Measurements from ENCODE around the gene KIF26A. TPM values are rescaled to one million over a fixed set of nuclear protein-coding genes. Genes with fewer than 3 reads are reported as not detected.

KIF26A gene
- 1 to 10 TPM; 5.0 to 7.7 (median 6.4) TPM for polyA plus RNA-seq

DNA sequence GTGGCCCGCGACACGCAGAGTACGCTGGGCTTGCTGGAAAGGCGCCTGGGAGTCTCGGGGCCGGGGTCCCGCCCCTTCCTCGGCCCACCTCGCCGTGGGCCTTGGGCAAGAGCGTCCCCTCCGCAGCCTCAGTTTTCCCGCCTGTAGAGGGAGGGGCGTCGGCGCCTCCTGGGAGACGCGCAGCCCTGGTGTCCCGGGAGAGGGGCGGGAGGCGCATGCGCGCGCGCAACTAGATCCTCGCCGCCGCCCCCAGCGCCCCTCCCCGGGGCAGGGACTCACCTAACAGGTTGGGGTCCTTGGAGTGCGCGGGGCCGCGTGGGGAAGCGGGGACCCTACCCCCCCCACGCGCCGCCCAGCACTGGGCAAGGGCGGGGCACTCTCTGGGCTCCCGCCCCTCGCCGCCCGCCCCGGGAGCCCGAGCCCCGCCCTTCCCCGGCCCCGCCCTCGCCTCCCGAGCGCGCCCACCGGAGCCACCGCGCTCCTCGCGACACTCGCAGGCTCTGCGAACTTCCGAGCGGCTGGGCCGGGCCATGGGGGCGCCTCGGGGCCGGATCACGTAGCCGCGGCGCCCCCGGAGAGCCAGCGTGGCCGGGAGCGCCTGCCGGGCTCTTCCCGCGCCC, at the start of gene KIF26A:
Gene KIF26A, plus strand, starts transcription at position 490 of the 620 bp plus-strand sequence. CDS start 136 bp downstream, outside the sequence.
- 1% methylated on average over 42 to 77 of the region's 77 CpGs for WGBS, 3 donors
- H3K27ac ChIP-seq (ENCODE audit: low read depth, low read length), result no peak within 1 kb of the TSS

DNA sequence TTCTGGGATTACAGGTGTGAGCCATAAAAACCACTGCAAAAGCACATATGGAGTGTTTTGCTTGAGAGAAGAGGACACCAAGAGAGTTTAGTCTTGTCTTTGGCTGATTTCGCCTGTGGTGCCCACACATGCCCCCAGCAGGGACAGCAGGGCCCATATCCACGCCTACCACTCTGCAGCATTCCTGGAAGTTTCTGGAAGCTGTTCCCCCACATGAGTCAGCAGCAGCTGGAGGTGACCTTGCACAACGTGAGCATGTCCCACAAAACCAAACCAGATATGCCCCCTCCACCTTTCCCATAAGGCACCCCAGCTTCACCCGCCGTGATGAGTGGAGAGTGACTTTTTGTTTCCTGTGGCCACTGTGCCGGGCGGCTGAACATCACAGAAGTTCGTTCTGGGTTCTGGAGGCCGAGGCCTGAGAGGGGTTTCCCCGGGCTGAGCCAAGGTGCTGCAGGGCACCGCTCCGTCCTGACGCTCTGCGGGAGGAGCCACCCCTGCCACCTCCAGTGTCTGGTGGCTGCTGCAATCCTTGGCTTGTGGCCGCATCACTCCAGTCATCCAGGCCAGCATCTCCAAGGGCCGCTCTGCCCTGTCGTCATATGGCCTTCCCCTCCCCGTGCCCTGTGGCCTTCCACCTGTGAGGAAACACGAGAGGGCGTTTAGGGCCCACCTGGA, 48.2 kb upstream of the KIF26A start:
- H3K27ac ChIP-seq (ENCODE audit: low read depth, low read length), result no peak overlapping the region
- WGBS, 3 donors, result 91 to 94% (median 91%) methylated on average over 20 of the region's 20 CpGs

DNA sequence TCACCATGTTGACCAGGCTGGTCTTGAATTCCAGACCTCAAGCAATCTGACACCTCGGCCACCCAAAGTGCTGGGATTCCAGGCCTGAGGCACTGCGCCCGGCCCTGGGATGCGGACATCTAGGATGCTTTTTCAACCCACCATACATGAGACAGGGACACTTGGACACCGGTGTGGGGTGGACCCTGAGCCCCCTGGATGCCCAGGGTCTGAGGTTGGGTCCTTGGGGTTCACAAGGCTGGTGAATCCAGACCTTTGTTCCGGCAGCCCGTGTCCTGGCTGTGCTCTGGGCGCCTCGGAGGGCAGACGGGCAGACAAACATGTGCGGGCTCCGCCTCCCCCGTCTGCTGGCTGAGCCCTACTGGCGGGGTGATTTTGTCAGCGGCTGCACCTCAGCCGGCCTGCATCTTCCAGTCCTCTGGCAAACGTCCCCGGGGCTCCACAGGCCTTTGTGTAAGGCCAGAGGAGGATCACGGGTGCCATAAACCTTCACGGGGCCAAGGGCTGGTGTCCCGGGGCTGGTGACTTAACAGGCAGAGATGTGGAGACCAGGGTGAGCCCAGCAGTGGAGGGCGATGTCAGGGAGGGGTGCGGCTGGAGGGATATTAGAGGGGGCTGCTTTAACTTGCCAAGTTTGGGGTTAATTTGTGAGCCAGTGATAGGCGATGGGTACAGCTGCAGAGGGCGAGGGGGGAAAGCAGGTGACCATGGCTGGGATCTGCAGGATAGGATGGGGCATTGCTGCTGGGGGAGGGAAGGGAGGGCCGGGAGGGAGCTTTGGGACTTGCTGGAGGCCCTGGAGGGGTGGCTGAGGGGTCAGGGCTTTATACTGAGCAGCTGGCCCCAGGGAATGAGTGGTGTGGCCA, 47.1 kb upstream of the KIF26A start:
- WGBS, 3 donors, result 59 to 66% (median 63%) methylated on average over 26 of the region's 26 CpGs
- H3K27ac ChIP-seq (ENCODE audit: low read depth, low read length), result no peak overlapping the region

DNA sequence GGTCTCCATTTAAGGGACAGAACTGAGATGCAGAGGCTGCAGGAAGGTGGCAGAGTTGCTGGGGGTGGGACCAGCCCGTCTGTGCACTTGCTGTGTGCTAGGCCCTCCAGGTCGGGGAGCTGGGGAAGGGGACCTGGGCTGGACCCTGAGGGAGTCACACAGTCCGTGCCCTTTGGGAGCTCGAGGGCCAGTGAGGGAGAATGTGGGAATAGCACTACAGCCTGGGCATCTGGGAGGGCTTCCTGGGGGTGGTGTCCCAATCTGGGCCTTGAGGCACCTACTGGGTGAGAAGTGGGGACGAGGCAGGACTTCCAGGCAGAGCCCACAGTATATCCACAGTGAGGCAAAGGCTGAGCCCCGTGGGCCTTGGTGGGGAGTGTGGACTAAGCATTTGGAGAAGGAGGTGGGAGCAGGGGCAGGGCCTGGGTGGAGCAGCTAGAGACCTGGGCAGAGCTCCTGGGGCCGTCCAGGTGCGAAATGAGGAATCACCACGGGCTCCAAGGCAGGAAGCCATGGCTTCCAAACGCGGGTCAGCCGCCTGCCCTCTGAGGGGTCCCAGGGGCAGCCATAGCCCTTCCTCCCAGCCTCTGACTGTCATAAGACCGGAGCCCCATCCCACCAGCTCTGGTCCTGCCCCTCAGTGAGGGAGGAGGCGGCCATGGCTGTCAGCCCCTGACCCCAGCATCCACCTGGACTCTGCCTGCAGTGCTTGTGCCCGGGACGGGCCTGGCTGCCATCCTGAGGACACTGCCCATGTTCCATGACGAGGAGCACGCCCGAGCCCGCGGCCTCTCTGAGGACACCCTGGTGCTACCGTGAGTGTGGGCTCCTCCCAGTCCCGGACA, 46.2 kb upstream of the KIF26A start:
- 75 to 81% (median 79%) methylated on average over 23 of the region's 23 CpGs for WGBS, 3 donors
- no peak overlapping the region for H3K27ac ChIP-seq (ENCODE audit: low read depth, low read length)

DNA sequence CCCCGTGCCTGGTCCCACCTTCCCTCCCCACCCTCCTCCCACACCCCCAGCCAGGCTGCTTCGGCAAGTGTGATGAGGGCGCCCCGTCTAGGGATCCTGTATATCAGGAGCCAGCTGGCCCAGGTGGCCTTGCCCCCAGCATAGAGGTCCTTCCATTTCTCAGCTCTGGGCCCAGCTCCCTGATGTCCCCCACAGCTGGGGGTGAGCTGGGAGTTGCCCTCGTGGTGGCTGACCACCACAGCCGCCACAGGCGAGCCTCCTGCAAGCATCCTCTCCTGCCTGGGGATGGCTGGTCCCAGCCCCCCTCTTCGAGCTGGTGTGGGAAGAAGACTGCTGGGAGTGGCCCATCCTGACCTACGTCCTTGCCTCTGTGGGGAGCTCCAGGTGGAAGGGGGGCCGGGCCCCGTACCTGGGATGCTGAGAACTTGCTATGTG, 45.4 kb upstream of the KIF26A start:
- H3K27ac ChIP-seq (ENCODE audit: low read depth, low read length), result no peak overlapping the region
- 58 to 69% (median 68%) methylated on average over 10 to 11 of the region's 11 CpGs for WGBS, 3 donors

DNA sequence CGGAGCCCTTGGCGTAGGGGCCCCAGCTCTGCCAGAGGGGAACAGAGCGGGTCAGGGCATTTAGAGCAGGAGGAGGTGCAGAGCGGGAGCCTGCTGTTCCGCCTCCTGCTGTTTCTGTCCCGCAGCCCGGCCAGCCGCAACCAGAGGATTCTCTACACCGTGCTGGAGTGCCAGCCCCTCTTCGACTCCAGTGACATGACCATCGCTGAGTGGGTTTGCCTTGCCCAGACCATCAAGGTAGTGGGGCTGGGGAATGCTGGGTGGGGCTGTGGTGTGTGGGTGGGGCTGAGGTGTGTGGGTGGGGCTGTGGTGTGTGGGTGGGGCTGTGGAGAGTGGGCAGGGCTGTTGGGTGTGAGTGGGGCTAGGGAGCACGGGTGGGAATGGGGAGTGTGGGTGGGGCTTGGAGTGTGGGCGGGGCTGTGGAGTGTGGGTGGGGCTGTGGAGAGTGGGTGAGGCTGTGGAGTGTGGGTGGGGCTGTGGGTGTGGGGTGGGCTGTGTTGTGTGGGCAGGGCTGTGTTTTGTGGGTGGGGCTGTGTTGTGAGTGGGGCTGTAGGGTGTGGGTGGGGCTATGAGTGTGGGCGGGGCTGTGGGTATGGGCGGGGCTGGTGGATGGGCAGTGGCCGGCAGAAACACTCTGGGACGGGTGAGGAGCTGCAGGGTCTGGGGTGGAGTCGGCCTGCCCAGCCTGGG, 44.9 kb upstream of the KIF26A start:
- 54 to 61% (median 58%) methylated on average over 17 to 18 of the region's 18 CpGs for WGBS, 3 donors
- no peak overlapping the region for H3K27ac ChIP-seq (ENCODE audit: low read depth, low read length)

DNA sequence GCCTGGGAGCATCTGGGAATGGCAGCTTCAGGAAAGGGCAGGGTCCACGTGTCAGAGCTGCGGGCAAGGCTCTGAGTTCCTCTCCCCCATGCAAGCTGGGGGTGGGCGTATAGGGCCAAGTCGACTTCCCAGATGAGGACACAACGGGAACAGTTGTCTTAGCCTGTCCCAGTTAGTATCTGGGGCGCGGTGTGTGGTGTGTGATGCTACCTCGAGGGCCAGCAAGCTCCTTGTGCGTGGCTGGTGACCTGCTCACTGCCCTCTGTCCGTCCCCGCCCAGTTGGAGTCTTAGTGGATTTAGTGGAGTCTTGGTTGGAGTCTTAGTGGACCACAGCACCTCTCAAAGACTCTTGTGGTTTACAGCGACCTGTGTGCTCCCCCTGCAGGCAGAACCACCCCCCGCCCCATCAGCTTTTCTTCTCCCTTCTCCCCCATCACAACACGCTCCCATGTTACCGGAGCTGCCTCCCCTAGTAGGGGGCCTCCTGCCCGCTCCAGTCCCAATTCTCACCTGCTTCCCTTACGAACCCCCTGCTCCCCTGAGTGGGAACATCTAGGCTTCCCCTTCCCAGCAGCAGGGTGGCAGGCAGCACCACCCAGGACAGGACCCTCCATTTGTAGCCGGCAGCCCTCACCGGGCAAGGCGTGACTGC, 44.2 kb upstream of the KIF26A start:
- WGBS, 3 donors, result 53 to 59% (median 57%) methylated on average over 20 of the region's 20 CpGs
- H3K27ac ChIP-seq (ENCODE audit: low read depth, low read length), result no peak overlapping the region

DNA sequence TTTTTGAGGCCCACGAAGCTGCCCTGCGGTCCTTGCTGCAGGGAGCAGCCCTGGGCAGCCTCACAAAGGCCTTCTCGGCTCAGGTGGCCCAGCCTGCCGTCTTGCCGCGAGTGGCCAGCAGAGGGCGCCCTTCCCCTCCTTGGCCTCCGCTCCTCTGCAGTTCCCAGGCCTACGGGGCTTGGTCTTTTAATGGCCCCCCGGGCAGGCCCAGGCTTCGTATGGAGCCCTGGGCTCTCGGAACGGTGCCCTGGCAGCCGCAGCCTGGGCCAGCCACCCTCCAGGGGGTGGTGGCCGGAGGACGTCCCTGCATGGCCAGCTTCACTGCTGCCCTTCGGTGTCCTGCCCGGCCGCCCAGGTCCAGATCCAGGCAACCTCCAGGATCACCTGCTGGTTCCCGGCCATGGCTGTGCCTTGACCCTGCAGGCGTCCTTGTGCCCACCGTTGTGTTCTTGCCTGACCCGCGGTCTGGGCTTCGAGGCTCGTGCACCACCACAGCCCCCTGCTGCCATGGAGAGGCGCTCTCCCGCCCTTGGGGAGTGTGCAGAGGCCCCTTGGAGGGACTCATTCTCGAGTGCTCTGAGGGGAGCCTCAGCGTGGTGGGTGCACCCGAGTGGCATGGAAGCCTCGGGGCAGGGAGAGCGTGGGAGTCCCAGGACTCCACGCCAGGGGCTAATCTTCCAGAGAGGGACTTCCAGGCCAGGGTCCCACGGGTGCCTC, 43.5 kb upstream of the KIF26A start:
- WGBS, 3 donors, result 33 to 49% (median 48%) methylated on average over 28 to 35 of the region's 35 CpGs

DNA sequence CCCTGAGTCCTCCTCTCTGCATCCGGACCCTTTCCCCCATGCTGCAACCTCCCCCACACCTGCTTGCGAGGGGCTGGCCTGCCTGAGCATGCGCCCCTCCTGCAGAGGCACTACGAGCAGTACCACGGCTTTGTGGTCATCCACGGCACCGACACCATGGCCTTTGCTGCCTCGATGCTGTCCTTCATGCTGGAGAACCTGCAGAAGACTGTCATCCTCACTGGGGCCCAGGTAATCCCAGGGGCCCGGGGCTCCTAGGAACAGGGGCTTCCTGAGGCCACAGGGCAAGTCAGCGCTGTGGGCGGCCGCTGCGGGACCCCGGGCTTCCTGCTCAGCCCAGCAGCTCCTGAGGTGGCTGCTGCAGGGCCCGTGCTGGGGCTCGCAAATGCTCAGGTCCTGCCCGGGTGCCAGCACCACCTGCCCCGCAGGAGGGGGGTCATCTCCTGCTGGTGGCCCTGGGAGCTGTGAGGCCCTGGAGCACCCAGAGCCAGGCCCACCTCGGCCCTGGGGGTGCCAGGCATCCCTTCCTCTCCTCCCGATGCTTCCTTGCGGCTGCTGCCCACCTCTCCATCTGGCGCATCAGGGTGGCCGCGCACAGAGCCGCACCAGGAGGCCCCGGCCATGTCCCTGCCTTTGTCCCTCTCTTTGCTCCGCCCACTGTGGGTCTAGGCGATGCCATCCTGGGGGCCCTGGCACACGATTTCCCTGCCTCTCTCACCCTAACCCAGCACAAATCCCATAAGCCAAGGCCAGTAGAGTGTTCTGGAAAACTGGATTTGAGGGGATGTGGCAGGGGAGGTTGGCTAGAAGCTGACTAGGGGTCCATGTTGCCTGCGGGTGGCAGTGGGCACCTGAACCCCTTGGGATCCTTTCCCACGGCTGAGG, 42.7 kb upstream of the KIF26A start:
- no peak overlapping the region for H3K27ac ChIP-seq (ENCODE audit: low read depth, low read length)
- 80 to 87% (median 85%) methylated on average over 28 to 31 of the region's 31 CpGs for WGBS, 3 donors

More for the DNA sequence above, 43.5 kb upstream of the KIF26A start:
- H3K27ac ChIP-seq (ENCODE audit: low read depth, low read length), result no peak overlapping the region

DNA sequence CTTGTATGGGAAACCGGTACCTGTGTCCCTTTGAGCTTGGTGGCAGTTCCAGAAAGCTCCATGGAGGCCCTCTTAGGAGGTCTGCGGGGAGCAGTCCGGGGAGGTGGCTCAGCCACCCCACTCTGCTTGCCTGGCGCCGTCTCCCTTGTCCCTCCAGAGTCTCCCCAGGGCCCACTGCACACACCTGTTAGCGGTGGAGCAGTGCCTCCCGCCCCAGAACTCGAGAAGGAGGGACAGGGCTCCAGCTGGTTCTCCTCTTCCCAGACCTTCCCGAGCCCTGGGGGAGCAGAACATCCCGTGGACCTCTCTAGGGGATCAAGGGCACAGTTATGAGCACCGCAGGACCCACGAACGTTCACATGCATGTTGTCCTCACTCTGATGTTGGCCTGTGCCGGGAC, 42.1 kb upstream of the KIF26A start:
- H3K27ac ChIP-seq (ENCODE audit: low read depth, low read length), result no peak overlapping the region
- 75 to 84% (median 80%) methylated on average over 12 to 14 of the region's 14 CpGs for WGBS, 3 donors

DNA sequence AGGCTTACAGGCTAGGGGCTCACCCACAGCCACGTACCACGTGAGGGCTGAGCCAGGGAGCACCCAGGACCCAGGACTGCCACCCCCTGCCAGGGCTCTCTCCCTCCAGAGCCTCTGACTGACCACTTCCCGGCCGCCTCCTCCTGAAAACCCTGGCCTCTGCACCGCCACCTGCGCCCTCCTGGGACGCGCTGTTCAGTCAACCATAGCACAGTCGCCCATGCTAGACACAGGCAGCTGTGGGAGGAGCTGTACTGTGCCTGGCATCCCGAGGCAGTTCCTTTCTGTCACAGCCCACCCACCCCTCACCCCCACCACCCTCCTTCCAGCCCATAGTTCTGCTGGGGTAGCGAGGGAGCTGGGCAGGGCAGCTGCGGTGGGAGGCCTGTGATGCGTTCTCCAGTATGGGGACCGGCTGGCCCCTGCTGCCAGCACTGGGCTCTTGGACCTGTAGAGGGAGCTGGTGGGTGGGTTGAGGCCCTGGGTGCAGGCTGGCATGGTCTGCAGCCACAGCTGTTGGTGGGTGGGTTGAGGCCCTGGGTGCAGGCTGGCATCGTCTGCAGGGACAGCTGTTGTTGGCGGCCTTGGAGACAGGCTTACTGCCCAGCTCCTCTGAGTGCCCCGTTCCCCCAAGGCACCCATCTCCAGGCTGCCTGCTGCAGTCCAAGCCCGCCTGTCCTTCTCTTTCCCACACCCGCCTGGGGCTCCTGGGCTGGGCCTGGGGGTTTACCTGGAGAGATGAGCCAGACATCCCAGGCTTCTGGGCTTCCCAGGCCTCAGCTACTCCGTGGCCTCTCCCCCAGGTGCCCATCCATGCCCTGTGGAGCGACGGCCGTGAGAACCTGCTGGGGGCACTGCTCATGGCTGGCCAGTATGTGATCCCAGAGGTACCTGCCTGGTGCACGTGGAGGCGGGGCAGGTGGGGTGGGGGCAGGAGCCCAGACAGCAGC, 41.4 kb upstream of the KIF26A start:
- WGBS, 3 donors, result 77 to 81% (median 78%) methylated on average over 24 to 25 of the region's 25 CpGs
- no peak overlapping the region for H3K27ac ChIP-seq (ENCODE audit: low read depth, low read length)

DNA sequence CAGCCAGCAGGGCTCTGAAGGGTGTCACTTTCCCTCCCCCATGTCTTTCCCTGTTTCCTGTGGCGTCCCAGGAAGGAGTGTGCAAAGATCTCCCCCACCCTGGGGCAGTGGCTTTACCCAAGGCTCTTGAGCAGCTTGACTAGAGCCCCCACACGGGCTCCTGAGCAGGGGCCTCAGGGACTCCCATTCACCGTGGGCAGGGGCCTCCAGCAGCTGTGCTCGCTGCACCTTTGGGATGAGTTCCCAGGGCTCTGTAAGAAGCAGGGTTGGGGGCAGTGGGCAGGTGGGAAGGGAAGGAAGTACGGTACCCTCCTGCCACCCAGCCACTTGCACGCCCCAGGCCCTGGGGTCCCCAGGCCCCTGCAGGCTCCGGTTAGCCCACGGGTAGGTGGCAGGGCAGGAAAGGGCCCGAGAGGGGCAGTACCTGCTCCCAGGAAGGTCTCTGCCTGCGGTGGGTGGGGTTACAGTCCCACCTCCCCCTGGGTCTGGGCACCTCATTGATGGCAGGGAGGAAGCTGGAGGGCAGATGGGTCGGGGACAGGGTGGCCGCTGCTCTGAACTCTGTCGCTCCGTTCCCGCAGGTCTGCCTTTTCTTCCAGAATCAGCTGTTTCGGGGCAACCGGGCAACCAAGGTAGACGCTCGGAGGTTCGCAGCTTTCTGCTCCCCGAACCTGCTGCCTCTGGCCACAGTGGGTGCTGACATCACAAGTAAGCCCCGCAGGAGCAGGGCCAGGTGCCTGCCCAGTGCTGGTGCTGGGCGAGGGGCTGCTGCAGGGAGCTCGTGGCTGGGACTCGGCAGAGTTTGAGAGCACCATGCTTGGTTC, 39.9 kb upstream of the KIF26A start:
- 82 to 86% (median 82%) methylated on average over 25 of the region's 25 CpGs for WGBS, 3 donors

DNA sequence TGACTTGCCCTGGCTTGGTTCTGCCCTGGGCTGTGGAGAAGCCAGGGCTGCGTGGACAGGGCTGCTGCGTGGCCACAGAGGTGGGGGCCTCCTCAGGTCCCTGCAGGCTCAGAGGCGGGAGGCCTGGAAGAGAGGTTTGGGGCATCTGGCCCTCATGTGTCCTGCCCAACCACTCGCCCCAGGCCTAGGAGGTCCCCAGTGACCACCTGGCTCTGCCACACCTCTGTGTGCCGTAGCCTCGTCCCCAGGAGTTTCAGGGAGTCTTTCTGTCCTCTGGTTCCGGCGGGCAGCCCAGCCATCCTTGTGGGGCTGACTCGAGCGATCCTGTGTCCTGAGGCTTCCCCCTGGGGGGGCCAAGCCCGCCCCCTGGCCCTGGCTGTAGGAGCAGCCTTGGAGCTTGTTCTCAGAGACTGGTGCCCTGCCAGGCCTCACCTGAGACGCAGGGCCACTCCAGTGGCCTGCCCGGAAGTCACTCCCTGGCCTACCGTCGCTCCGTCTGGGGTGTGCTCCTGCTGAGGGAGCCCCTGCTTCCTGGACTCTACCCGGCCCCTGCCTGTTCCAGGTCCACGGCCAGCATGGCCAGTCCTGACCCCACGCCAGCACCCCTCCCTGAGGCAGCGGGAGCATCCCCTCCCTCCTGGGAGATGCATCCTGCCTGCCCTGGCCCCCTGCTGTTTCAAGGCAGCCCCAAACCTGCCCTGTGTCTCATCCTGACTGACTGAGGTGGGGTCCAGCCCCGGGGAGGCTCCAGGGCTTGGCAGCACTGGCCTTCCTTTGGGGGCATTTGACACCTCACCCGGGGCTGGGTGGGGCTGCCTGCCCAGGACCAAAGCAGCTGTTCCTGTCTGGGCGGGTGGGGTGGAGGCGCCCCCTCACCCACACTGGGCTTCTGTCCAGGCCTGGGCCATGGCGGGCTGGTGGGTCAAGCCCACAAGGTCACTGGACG, 39.0 kb upstream of the KIF26A start:
- no peak overlapping the region for H3K27ac ChIP-seq (ENCODE audit: low read depth, low read length)
- 70 to 82% (median 76%) methylated on average over 25 to 26 of the region's 26 CpGs for WGBS, 3 donors

More for the DNA sequence above, 39.9 kb upstream of the KIF26A start:
- no peak overlapping the region for H3K27ac ChIP-seq (ENCODE audit: low read depth, low read length)
